GM21381 (cell line): ENCODE data around the gene F13A1.
"Not testable (repeated sequence)": the region's sequence is repeated elsewhere in the genome, so short reads cannot be mapped to it uniquely, and the experiment has no call there.

ENCODE experiments used
- ATAC-seq: cut with Tn5 transposase; IDR thresholded peaks from one replicate; pipeline ENCODE4 v1.9.1; 2021; ENCODE audit warnings: mild to moderate bottlenecking, moderate library complexity; ENCODE audit not compliant: unreplicated experiment

The F13A1 gene

GRCh38 chr6:6320901-6321300 is 439 bp upstream of the F13A1 start:
- no peak for ATAC-seq

GRCh38 chr6:6317825-6318733 is 2.4 kb downstream of the F13A1 start:
- ATAC-seq, result no peak

GRCh38 chr6:6317386-6317785 is 3.1 kb downstream of the F13A1 start:
- ATAC-seq, result no peak

GRCh38 chr6:6315660-6316059 is 4.8 kb downstream of the F13A1 start:
- no peak for ATAC-seq

GRCh38 chr6:6314596-6314995 is 5.9 kb downstream of the F13A1 start:
- ATAC-seq, result no peak

GRCh38 chr6:6312901-6313441 is 7.5 kb downstream of the F13A1 start:
- no peak for ATAC-seq

GRCh38 chr6:6305575-6305974 is 14.9 kb downstream of the F13A1 start:
- ATAC-seq, result no peak

GRCh38 chr6:6300383-6300782 is 20.1 kb downstream of the F13A1 start:
- not testable (repeated sequence) for ATAC-seq

GRCh38 chr6:6293317-6293716 is 27.1 kb downstream of the F13A1 start:
- no peak for ATAC-seq

- no peak for ATAC-seq
Observed at GRCh38 chr6:6287415-6287814, 33.0 kb downstream of the F13A1 start.

GRCh38 chr6:6285679-6286078 is 34.8 kb downstream of the F13A1 start:
- no peak for ATAC-seq

- ATAC-seq, result no peak
Observed at GRCh38 chr6:6284221-6284966, 36.1 kb downstream of the F13A1 start.

GRCh38 chr6:6283746-6284145 is 36.7 kb downstream of the F13A1 start:
- no peak for ATAC-seq

- no peak for ATAC-seq
Observed at GRCh38 chr6:6282716-6283115, 37.7 kb downstream of the F13A1 start.

- ATAC-seq, result no peak
Observed at GRCh38 chr6:6277413-6277812, 43.0 kb downstream of the F13A1 start.

GRCh38 chr6:6270948-6271535 is 49.4 kb downstream of the F13A1 start:
- ATAC-seq, result no peak

- no peak for ATAC-seq
Observed at GRCh38 chr6:6260196-6260722, 60.2 kb downstream of the F13A1 start.

GRCh38 chr6:6256886-6257285 is 63.6 kb downstream of the F13A1 start:
- no peak for ATAC-seq

GRCh38 chr6:6256259-6256658 is 64.2 kb downstream of the F13A1 start:
- no peak for ATAC-seq

- no peak for ATAC-seq
Observed at GRCh38 chr6:6251555-6252280, 68.7 kb downstream of the F13A1 start.
